Measurements from ENCODE around the gene SCD5. TPM values are rescaled to one million over a fixed set of nuclear protein-coding genes. Genes with fewer than 3 reads are reported as not detected.

Gene SCD5
- total and polyA plus RNA-seq, 11 donors, result 1.4 to 6.8 (median 2.5) TPM

GRCh38 chr4:82780752-82781231 lies 17.8 kb downstream of the SCD5 start:
- Histone ChIP-seq H3K4me3 (no peak overlapping the region), H3K9me3 (no peaks in the 10 kb centered on the region), H3K36me3 (no peaks in the 10 kb centered on the region), H3K4me1 (peaks cover 0 to 27% (median 11%) of the 10 kb centered on the region in 12 donors), H3K27ac (peak overlapping the region in 1 of 12 donors; percentile 32), H3K27me3 (no peaks in the 10 kb centered on the region)
- WGBS, 4 donors, result 33 to 50% (median 40%) methylated on average over 7 to 10 of the region's 10 CpGs
- ATAC-seq (peak in 3 of 4 donors; percentile 60 to 79 (median 63)), DNase-seq (peak; percentile 71 to 83 (median 81))
- intact Hi-C loops (cut with DNase I), result no loop called here
- TF ChIP-seq POLR2A (IDR thresholded peaks at IDR 0.05), result no peak
- TF ChIP-seq CTCF (IDR thresholded peaks at IDR 0.05), result no peak

GRCh38 chr4:82780170-82780751 lies 18.3 kb downstream of the SCD5 start:
- Histone ChIP-seq H3K27ac (no peak overlapping the region), H3K36me3 (no peaks in the 10 kb centered on the region), H3K4me1 (peaks cover 0 to 22% (median 9%) of the 10 kb centered on the region in 12 donors), H3K27me3 (no peaks in the 10 kb centered on the region), H3K4me3 (no peak overlapping the region), H3K9me3 (no peaks in the 10 kb centered on the region)
- no peak for DNase-seq
- intact Hi-C loops (cut with DNase I), result no loop called here
- no peak for ATAC-seq
- WGBS, 4 donors, result 55 to 71% (median 63%) methylated on average over 1 of the region's 1 CpG
- TF ChIP-seq POLR2A (IDR thresholded peaks at IDR 0.05) (no peak), CTCF (IDR thresholded peaks at IDR 0.05) (no peak)

GRCh38 chr4:82779032-82779431 lies 19.6 kb downstream of the SCD5 start:
- TF ChIP-seq POLR2A (IDR thresholded peaks at IDR 0.05) (no peak), CTCF (IDR thresholded peaks at IDR 0.05) (no peak)
- Histone ChIP-seq H3K36me3 (no peaks in the 10 kb centered on the region), H3K4me1 (peaks cover 0 to 19% (median 8%) of the 10 kb centered on the region in 12 donors), H3K27ac (no peak overlapping the region), H3K9me3 (no peaks in the 10 kb centered on the region), H3K27me3 (no peaks in the 10 kb centered on the region), H3K4me3 (no peak overlapping the region)
- 85 to 96% (median 94%) methylated on average over 9 to 11 of the region's 11 CpGs for WGBS, 4 donors
- ATAC-seq (no peak), DNase-seq (no peak)
- intact Hi-C loops (cut with DNase I), result no loop called here

DNA sequence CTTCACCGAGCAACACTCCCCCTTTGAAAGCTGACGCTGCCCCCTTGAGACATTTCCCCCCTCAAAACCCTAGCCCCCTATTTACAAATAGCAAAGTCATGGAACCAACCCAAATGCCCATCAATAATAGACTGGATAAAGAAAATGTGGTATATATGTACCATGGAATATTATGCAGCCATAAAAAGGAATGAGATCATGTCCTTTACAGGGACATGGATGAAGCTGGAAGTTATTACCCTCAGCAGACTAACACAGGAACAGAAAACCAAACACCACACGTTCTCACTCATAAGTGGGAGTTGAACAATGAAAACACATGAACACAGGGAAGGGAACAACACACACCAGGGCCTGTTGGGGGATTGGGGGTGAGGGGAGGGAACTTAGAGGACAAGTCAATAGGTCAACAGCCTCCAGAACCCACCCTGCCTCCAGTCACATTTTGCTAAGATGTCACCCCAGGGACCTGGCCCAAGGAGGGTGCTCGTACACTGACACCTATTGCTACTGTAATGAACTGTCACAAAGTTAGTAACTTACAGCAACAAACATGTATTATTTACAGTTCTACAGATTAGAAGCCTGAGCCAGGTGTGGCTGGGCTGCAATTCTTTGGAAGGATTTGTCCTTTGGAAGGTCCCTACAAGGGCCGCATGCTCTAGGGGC lies 20.6 kb downstream of the SCD5 start:
- no peaks in the 10 kb centered on the region for H3K36me3 ChIP-seq
- ATAC-seq, result no peak
- intact Hi-C loops (cut with DNase I), result no loop called here
- H3K4me1 ChIP-seq, result peaks cover 0 to 19% (median 8%) of the 10 kb centered on the region in 12 donors
- H3K27me3 ChIP-seq, result no peaks in the 10 kb centered on the region
- H3K27ac ChIP-seq, result no peak overlapping the region
- 88 to 98% (median 95%) methylated on average over 5 of the region's 5 CpGs for WGBS, 4 donors
- TF ChIP-seq POLR2A (IDR thresholded peaks at IDR 0.05) (no peak), CTCF (IDR thresholded peaks at IDR 0.05) (no peak)
- H3K4me3 ChIP-seq, result no peak overlapping the region
- H3K9me3 ChIP-seq, result no peaks in the 10 kb centered on the region
- no peak for DNase-seq
